PC-9 (cell line): ENCODE measurements around the gene ATP10D. TPM values are rescaled to one million over a fixed set of nuclear protein-coding genes. Genes with fewer than 3 reads are reported as not detected.

ENCODE experiments used
- BruUV-seq: library from RNA; stranded (reverse); fragments of 400-500 nt; replicated peaks from 2 replicates; lab custom pipeline; 2021; lab: Mats Ljungman, UMichigan
- CTCF ChIA-PET: fragments of 300-600 bp; sonication (Branson Sonifier 250); formaldehyde crosslinking; loops from one replicate; lab custom pipeline; 2022; ENCODE audit warnings: antibody characterized with exemption; lab: Charles Lee
- POLR2A ChIA-PET: fragments of 300-600 bp; sonication (Branson Sonifier 250); formaldehyde crosslinking; loops from one replicate; lab custom pipeline; 2022; ENCODE audit warnings: antibody characterized with exemption; ENCODE audit not compliant: unreplicated experiment; lab: Charles Lee
- DNase-seq, 2 experiments: peaks; one replicate each; pipeline versions ENCODE4 v3.0.0 to v3.0.0-alpha.2; 2015 to 2022; ENCODE audit warnings: mixed read lengths in 1 of 2
- H2AFZ ChIP-seq: fragments of 200-600 bp; sonication (generic); 2 replicates; pipeline ENCODE4 v1.8.1; 2017; ENCODE audit warnings: antibody characterized with exemption
- H3F3A ChIP-seq: fragments of 200-600 bp; sonication (generic); 2 replicates; pipeline ENCODE4 v1.8.1; 2017; ENCODE audit warnings: antibody characterized with exemption, mild to moderate bottlenecking, low read depth; ENCODE audit not compliant: insufficient read depth
- H3K27ac ChIP-seq: fragments of 200-600 bp; sonication (generic); 2 replicates; pipeline ENCODE4 v1.6.1; 2016; ENCODE audit warnings: mixed run types
- H3K27me3 ChIP-seq: fragments of 200-600 bp; sonication (generic); 2 replicates; pipeline ENCODE4 v1.6.1; 2016; ENCODE audit warnings: low read depth, mixed run types; ENCODE audit not compliant: insufficient read depth
- H3K36me3 ChIP-seq: fragments of 200-600 bp; sonication (generic); 2 replicates; pipeline ENCODE4 v1.6.1; 2016; ENCODE audit warnings: low read depth, mixed run types
- H3K4me1 ChIP-seq: fragments of 200-600 bp; sonication (generic); replicated peaks from 2 replicates; pipeline ENCODE4 v1.6.1; 2016; ENCODE audit warnings: mixed run types; ENCODE audit not compliant: insufficient read depth
- H3K4me2 ChIP-seq: fragments of 200-600 bp; sonication (generic); 2 replicates; pipeline ENCODE4 v1.6.1; 2017; ENCODE audit warnings: mixed run types
- H3K4me3 ChIP-seq: fragments of 200-600 bp; sonication (generic); 2 replicates; pipeline ENCODE4 v1.6.1; 2016; ENCODE audit warnings: mixed run types
- H3K79me2 ChIP-seq: fragments of 200-600 bp; sonication (generic); 2 replicates; pipeline ENCODE4 v1.6.1; 2017; ENCODE audit warnings: low read depth, mixed run types
- H3K9me2 ChIP-seq: fragments of 200-600 bp; sonication (generic); 2 replicates; pipeline ENCODE4 v1.8.1; 2017; ENCODE audit warnings: mild to moderate bottlenecking; ENCODE audit not compliant: insufficient read depth
- H3K9me3 ChIP-seq: fragments of 200-600 bp; sonication (generic); 2 replicates; pipeline ENCODE4 v1.8.1; 2016; ENCODE audit warnings: low read depth; ENCODE audit not compliant: insufficient read depth
- H4K20me1 ChIP-seq: fragments of 200-600 bp; sonication (generic); 2 replicates; pipeline ENCODE4 v1.8.1; 2017; ENCODE audit not compliant: insufficient read depth
- EZH2 ChIP-seq: fragments of 200-600 bp; sonication (generic); IDR thresholded peaks from 2 replicates; pipeline ENCODE4 v1.8.0; 2017; ENCODE audit warnings: antibody characterized with exemption, low read depth
- intact Hi-C: fragments of 100-400 bp; cut with micrococcal nuclease; formaldehyde crosslinking; loops from one replicate; pipeline ENCODE4 v1.10.0; 2022; ENCODE audit not compliant: unreplicated experiment
- total RNA-seq: library from RNA; stranded (reverse); gene quantifications from 2 replicates; pipeline ENCODE4 v1.2.3, GENCODE V29; 2021
- TF ChIP-seq, protein P1 (sequence below): fragments of 200-600 bp; sonication (generic); conservative IDR thresholded peaks from 2 replicates; pipeline ENCODE4 v1.6.1; 2017; ENCODE audit warnings: mixed run types, antibody characterized with exemption, mild to moderate bottlenecking, moderate library complexity

The ATP10D gene
- total RNA-seq, 1 experiment from 2014 or later, result 35.2 TPM

DNA sequence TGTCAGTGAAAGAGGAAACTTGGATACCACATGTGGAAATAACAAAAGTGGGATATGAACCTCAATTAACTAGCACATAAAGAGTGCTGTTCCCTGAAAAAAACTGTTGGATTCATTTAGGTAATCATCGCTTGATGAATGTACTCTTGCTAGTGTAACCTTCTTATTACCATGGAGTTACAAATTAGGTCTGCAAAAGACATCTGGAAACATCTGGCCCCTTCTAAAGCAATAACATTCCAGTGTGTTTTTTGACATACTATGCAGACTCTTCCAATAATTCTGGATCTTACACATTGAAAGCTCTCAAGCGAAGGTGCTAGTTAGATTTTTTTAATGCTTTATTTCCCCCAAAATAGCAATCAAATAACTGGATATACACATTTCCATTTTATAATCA is 134.6 kb downstream of the ATP10D start:
- no peaks in the 10 kb centered on the region for H3K4me1 ChIP-seq
- no peak for DNase-seq
- no TSS peak for BruUV-seq

DNA sequence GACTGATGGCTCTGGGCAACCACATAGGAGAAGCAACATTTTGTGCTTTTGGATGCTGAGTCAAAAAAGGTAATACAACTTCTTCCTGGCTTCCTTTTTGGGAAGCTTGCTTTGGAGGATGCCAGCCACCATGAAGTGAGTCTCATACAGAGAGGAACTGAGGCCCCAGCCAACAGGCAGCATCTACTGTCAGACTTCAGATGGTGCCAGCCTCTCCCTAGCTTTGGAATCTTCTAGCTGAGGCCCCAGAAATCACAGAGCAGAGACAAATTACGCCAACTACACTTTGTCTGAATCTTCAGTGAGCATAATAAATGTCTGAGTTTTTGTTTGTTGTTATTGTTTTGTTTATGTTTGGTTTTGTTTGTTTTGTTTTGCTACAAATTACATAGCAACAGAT is 136.1 kb downstream of the ATP10D start:
- Histone ChIP-seq H3F3A (no peaks in the 10 kb centered on the region), H3K4me3 (no peak overlapping the region), H4K20me1 (no peaks in the 10 kb centered on the region), H3K9me3 (no peaks in the 10 kb centered on the region), H3K9me2 (no peaks in the 10 kb centered on the region; the same call in none of the 2 replicates), H3K79me2 (no peaks in the 10 kb centered on the region), H3K27ac (no peak overlapping the region), H3K4me1 (no peaks in the 10 kb centered on the region), H3K4me2 (no peak overlapping the region), H3K36me3 (no peaks in the 10 kb centered on the region), H2AFZ (no peak overlapping the region), H3K27me3 (no peaks in the 10 kb centered on the region)
- no TSS peak for BruUV-seq
- ChIA-PET CTCF (no interaction called here), POLR2A (no interaction called here)
- intact Hi-C loops, result no loop called here
- DNase-seq, result no peak
- TF ChIP-seq, protein P1, sequence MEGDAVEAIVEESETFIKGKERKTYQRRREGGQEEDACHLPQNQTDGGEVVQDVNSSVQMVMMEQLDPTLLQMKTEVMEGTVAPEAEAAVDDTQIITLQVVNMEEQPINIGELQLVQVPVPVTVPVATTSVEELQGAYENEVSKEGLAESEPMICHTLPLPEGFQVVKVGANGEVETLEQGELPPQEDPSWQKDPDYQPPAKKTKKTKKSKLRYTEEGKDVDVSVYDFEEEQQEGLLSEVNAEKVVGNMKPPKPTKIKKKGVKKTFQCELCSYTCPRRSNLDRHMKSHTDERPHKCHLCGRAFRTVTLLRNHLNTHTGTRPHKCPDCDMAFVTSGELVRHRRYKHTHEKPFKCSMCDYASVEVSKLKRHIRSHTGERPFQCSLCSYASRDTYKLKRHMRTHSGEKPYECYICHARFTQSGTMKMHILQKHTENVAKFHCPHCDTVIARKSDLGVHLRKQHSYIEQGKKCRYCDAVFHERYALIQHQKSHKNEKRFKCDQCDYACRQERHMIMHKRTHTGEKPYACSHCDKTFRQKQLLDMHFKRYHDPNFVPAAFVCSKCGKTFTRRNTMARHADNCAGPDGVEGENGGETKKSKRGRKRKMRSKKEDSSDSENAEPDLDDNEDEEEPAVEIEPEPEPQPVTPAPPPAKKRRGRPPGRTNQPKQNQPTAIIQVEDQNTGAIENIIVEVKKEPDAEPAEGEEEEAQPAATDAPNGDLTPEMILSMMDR, result no peak
- no peak for TF ChIP-seq EZH2

More for the DNA sequence above, 134.6 kb downstream of the ATP10D start:
- no peak for TF ChIP-seq EZH2
- TF ChIP-seq, protein P1, result no peak
- intact Hi-C loops, result no loop called here
- CTCF ChIA-PET, result no interaction called here
- no peaks in the 10 kb centered on the region for H3K36me3 ChIP-seq
- H2AFZ ChIP-seq, result no peak overlapping the region
- no peaks in the 10 kb centered on the region for H4K20me1 ChIP-seq
- H3K9me3 ChIP-seq, result no peaks in the 10 kb centered on the region
- no peaks in the 10 kb centered on the region for H3F3A ChIP-seq
- H3K27ac ChIP-seq, result no peak overlapping the region
- POLR2A ChIA-PET, result no interaction called here
- no peaks in the 10 kb centered on the region for H3K27me3 ChIP-seq
- H3K4me3 ChIP-seq, result no peak overlapping the region
- no peaks in the 10 kb centered on the region for H3K79me2 ChIP-seq
- H3K4me2 ChIP-seq, result no peak overlapping the region
- H3K9me2 ChIP-seq, result no peaks in the 10 kb centered on the region; the same call in none of the 2 replicates

DNA sequence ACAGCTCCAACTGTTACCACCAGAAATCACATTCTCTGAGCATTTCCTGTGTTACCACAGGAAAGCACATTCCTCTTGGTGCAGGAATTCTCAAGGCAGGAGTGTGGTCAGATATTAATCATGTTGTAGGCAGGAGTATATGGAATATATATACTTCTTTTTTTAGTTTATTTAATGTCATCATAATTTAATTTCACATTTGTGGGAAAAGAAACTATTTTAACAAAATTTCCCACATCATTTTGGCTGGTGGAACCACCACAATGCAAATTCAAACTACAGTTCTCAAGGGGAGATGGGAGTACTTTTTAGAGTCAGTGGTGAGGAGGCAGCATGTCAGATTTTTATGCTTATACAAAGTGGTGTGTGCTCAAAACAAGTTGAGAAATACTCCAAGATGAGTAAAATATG is 139.0 kb downstream of the ATP10D start:
- CTCF ChIA-PET, result no interaction called here
- no peak for DNase-seq
- POLR2A ChIA-PET, result no interaction called here
- H3K4me2 ChIP-seq, result no peak overlapping the region
- no peaks in the 10 kb centered on the region for H3K36me3 ChIP-seq
- H4K20me1 ChIP-seq, result no peaks in the 10 kb centered on the region
- H3K9me2 ChIP-seq, result no peaks in the 10 kb centered on the region; the same call in none of the 2 replicates
- no peak for TF ChIP-seq EZH2
- TF ChIP-seq, protein P1, result no peak
- intact Hi-C loops, result no loop called here
- H3K79me2 ChIP-seq, result no peaks in the 10 kb centered on the region
- H3K27ac ChIP-seq, result no peak overlapping the region
- no peaks in the 10 kb centered on the region for H3F3A ChIP-seq
- H3K4me3 ChIP-seq, result no peak overlapping the region
- BruUV-seq, result no TSS peak
- H3K4me1 ChIP-seq, result no peaks in the 10 kb centered on the region
- H2AFZ ChIP-seq, result no peak overlapping the region
- H3K27me3 ChIP-seq, result no peaks in the 10 kb centered on the region
- H3K9me3 ChIP-seq, result no peaks in the 10 kb centered on the region
